ENCODE data around the gene PPP2R1B. TPM values are rescaled to one million over a fixed set of nuclear protein-coding genes. Genes with fewer than 3 reads are reported as not detected.

The PPP2R1B gene
- total RNA-seq, 1 donor from 2014 or later = 24.1 TPM

DNA sequence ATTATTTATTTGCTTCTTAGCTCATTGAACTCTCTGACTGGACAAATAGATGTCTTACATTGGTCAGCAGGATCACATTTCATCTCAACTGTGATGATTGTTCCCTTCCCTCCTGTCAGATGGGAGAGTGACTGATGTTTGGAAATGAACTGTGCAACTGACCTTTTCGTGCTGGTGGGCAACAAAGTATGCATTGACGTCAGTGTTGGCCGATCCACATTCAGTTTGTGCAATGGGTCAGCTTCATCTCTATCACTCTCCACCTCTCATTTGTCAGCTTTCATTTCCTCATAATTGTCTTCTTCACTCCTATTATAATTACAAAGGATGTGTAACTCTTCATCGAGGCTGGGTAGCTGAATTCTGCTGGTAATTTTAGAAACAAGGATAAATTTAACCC, 71.3 kb downstream of the PPP2R1B start:
- intact Hi-C loops (cut with DNase I) = no loop called here
- TF ChIP-seq, protein P1, sequence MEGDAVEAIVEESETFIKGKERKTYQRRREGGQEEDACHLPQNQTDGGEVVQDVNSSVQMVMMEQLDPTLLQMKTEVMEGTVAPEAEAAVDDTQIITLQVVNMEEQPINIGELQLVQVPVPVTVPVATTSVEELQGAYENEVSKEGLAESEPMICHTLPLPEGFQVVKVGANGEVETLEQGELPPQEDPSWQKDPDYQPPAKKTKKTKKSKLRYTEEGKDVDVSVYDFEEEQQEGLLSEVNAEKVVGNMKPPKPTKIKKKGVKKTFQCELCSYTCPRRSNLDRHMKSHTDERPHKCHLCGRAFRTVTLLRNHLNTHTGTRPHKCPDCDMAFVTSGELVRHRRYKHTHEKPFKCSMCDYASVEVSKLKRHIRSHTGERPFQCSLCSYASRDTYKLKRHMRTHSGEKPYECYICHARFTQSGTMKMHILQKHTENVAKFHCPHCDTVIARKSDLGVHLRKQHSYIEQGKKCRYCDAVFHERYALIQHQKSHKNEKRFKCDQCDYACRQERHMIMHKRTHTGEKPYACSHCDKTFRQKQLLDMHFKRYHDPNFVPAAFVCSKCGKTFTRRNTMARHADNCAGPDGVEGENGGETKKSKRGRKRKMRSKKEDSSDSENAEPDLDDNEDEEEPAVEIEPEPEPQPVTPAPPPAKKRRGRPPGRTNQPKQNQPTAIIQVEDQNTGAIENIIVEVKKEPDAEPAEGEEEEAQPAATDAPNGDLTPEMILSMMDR (IDR thresholded peaks at IDR 0.05) = no peak
- Histone ChIP-seq H3K27ac (no peak overlapping the region), H3K9me3 (no peaks in the 10 kb centered on the region), H3K36me3 (no peaks in the 10 kb centered on the region), H3K27me3 (ENCODE audit: low read depth) (no peaks in the 10 kb centered on the region), H3K4me3 (no peak overlapping the region), H3K4me1 (peaks cover 9% of the 10 kb centered on the region)
- no peak for DNase-seq
- peak; percentile 38 to 57 for ATAC-seq

DNA sequence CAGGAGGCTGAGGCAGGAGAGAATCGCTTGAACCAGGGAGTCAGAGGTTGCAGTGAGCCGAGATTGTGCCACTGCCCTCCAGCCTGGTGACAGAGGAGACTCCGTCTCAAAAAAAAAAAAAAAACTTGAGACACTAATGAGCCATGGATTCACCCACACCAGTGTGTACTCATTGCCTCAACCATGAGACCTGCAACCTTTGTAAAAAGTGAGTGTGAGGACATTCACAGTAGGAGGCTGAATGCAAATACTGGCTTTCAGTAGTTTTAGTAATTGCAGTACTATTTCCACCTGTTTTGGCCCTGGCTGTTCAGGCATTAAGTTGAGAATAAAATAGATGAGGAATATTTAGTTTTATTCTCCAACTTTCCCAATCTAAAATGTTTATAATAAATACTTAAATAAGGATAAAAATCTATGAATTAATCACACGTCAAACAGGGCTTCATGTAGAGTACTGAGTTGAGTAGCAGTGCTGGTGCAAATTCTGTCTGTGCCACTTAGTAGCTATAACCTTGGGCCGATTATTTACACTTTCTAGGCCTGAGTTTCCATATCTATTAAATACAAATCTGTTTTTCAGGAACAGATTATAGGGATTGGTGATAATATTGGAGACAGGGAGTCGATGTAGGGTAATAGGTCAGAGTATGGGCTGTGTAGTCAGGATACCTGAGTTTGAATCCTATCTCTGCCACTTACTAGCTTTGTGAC, 72.8 kb downstream of the PPP2R1B start:
- H3K27ac ChIP-seq = no peak overlapping the region
- no peak overlapping the region for H3K4me3 ChIP-seq
- no peaks in the 10 kb centered on the region for H3K27me3 ChIP-seq (ENCODE audit: low read depth)
- H3K36me3 ChIP-seq = peaks cover 12% of the 10 kb centered on the region
- H3K9me3 ChIP-seq = no peaks in the 10 kb centered on the region
- intact Hi-C loops (cut with DNase I) = no loop called here
- TF ChIP-seq, protein P1 (IDR thresholded peaks at IDR 0.05) = no peak
- no peaks in the 10 kb centered on the region for H3K4me1 ChIP-seq
- ATAC-seq (no peak), DNase-seq (no peak)

DNA sequence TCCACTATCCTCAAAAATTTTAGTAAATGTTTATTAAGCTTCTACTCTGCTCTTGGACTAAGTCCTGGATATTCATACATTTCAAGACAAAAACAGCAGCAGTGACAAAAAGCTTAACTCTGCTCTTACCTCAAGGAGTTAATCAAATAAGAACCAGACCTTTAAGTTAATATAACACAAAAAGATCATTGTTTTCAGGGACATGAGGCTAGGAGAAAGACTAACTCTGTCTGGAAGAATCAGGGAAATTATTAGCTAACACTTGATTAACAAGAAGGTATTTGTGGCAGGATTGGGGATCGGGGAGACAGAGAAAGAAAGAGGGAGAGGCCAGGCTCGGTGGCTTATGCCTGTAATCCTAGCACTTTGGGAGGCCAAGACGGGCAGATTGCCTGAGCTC, 74.4 kb downstream of the PPP2R1B start:
- TF ChIP-seq, protein P1 (IDR thresholded peaks at IDR 0.05) = no peak
- H3K9me3 ChIP-seq = no peaks in the 10 kb centered on the region
- ATAC-seq (no peak), DNase-seq (no peak)
- intact Hi-C loops (cut with DNase I) = no loop called here
- no peak overlapping the region for H3K27ac ChIP-seq
- H3K4me3 ChIP-seq = no peak overlapping the region
- peaks cover 18% of the 10 kb centered on the region for H3K36me3 ChIP-seq
- no peaks in the 10 kb centered on the region for H3K4me1 ChIP-seq
- no peaks in the 10 kb centered on the region for H3K27me3 ChIP-seq (ENCODE audit: low read depth)

DNA sequence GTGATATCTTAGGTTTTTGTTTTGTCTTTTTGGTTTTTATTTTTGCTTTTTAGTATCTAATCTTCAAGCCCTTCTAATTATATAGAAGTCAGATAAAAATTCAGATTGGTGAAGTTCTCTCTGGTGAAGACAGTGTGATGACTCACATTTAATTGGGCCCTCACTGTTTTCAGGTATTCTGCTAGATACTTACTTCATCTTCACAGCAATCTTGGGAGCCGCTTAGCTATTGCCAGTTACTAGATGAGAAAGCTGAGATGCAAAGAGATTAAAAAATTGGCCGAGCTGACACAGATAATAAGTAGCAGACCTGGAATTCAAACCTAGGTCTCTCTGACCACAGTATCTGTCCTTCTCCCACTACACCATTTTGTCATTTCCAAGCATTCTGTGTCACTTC, 75.0 kb downstream of the PPP2R1B start:
- no peaks in the 10 kb centered on the region for H3K27me3 ChIP-seq (ENCODE audit: low read depth)
- intact Hi-C loops (cut with DNase I) = no loop called here
- TF ChIP-seq, protein P1 (IDR thresholded peaks at IDR 0.05) = no peak
- H3K4me3 ChIP-seq = no peak overlapping the region
- no peaks in the 10 kb centered on the region for H3K4me1 ChIP-seq
- no peak overlapping the region for H3K27ac ChIP-seq
- ATAC-seq (no peak), DNase-seq (no peak)
- H3K36me3 ChIP-seq = peaks cover 18% of the 10 kb centered on the region
- no peaks in the 10 kb centered on the region for H3K9me3 ChIP-seq

DNA sequence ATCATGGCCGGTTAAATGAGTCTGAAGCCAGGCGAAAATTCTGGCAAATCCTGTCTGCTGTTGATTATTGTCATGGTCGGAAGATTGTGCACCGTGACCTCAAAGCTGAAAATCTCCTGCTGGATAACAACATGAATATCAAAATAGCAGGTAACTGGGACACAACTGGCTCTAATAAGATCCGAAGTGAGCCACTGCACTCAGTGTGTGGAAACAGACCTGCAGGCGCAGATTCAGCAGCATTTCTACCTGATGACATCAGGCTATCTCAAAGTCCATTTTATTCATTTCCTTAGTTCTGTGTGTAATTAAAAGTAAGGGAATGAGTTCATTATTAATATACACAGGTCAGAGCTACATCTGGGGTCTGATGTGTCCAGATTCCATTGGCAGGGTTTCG, 78.2 kb downstream of the PPP2R1B start:
- TF ChIP-seq, protein P1 (IDR thresholded peaks at IDR 0.05) = no peak
- Histone ChIP-seq H3K36me3 (peaks cover 18% of the 10 kb centered on the region), H3K9me3 (no peaks in the 10 kb centered on the region), H3K4me1 (no peaks in the 10 kb centered on the region), H3K27ac (no peak overlapping the region), H3K27me3 (ENCODE audit: low read depth) (no peaks in the 10 kb centered on the region), H3K4me3 (no peak overlapping the region)
- DNase-seq (no peak), ATAC-seq (no peak)
- intact Hi-C loops (cut with DNase I) = no loop called here
